Sigmoid colon (tissue), 7 donors: ENCODE results near the gene MEAF6. TPM values are rescaled to one million over a fixed set of nuclear protein-coding genes. Genes with fewer than 3 reads are reported as not detected.

ENCODE experiments used
- DNase-seq: peaks from one replicate; pipeline ENCODE4 v3.0.0-alpha.2; 2019
- H3K27ac ChIP-seq, 4 donors: fragments of 200-600 bp; sonication (generic); one replicate each; pipeline ENCODE4 v1.5.1; 2016 to 2019; ENCODE audit warnings: mild to moderate bottlenecking in 1 of 4
- H3K27me3 ChIP-seq, 3 donors: fragments of 200-600 bp; sonication (generic); one replicate each; pipeline ENCODE4 v1.5.1; 2019; ENCODE audit warnings: mild to moderate bottlenecking in 1 of 3
- H3K36me3 ChIP-seq, 4 donors: fragments of 200-600 bp; sonication (generic); one replicate each; pipeline ENCODE4 v1.5.1; 2016 to 2019
- H3K4me1 ChIP-seq, 4 donors: fragments of 200-600 bp; sonication (generic); one replicate each; pipeline ENCODE4 v1.5.1; 2017 to 2019
- H3K4me3 ChIP-seq, 4 donors: fragments of 200-600 bp; sonication (generic); one replicate each; pipeline ENCODE4 v1.5.1; 2017 to 2019; ENCODE audit warnings: mild to moderate bottlenecking in 2 of 4, moderate library complexity in 1 of 4
- H3K9me3 ChIP-seq, 4 donors: fragments of 200-600 bp in 3 of 4; sonication (generic) in 3 of 4; one replicate each; pipeline versions ENCODE4 v1.5.1 to v1.6.1; 2013 to 2019
- EP300 ChIP-seq, 4 donors: sonication (generic); formaldehyde crosslinking; IDR thresholded peaks; one replicate each; pipeline ENCODE4 v1.6.1; 2017; ENCODE audit warnings: antibody characterized with exemption in 4 of 4
- POLR2A ChIP-seq, 2 donors: fragments of 450-650 bp; IDR thresholded peaks; one replicate each; pipeline ENCODE4 v1.6.1; 2016; ENCODE audit warnings: antibody characterized with exemption in 2 of 2, mild to moderate bottlenecking in 2 of 2, moderate library complexity in 2 of 2
- POLR2AphosphoS5 ChIP-seq, 4 donors: sonication (generic); formaldehyde crosslinking; IDR thresholded peaks; one replicate each; pipeline ENCODE4 v1.6.1; 2017; ENCODE audit warnings: antibody characterized with exemption in 4 of 4
- WGBS, 2 donors: extraction: QIAGEN DNeasy Blood & Tissue Kit; methylation state at CpG; one replicate each; pipeline ENCODE4 v1.1.7; 2013; 5-methylcytosine and 5-hydroxymethylcytosine counted together
- intact Hi-C: fragments of 100-400 bp; cut with DNase I; formaldehyde crosslinking; loops from one replicate; pipeline ENCODE4 v1.15.1; 2023
- polyA plus RNA-seq, 3 donors: library from polyadenylated mRNA; stranded (reverse); fragments of 200-250 nt; gene quantifications; one replicate each; pipeline ENCODE4 v1.2.3, GENCODE V29; 2013
- total RNA-seq, 4 donors: library from RNA; depleted of rRNA; stranded (reverse); fragments of >200 nt; gene quantifications; one replicate each; pipeline ENCODE4 v1.1.0, GENCODE V29; 2016
- TF ChIP-seq, protein P1 (sequence below), 4 experiments: fragments of 450-650 bp in 3 of 4; fragments of 200-600 bp in 1 of 4; IDR thresholded peaks; one replicate each; pipeline ENCODE4 v1.5.1; 2016 to 2019; ENCODE audit warnings: antibody characterized with exemption in 4 of 4, mild to moderate bottlenecking in 3 of 4, moderate library complexity in 2 of 4
- donor health status: healthy with polysubstance abuse.
- donor health status: Bipolar disorder and iron deficiency.
- donor health status: healthy.

Gene MEAF6
- total and polyA plus RNA-seq, 7 donors = 43.0 to 84.5 (median 64.0) TPM

DNA sequence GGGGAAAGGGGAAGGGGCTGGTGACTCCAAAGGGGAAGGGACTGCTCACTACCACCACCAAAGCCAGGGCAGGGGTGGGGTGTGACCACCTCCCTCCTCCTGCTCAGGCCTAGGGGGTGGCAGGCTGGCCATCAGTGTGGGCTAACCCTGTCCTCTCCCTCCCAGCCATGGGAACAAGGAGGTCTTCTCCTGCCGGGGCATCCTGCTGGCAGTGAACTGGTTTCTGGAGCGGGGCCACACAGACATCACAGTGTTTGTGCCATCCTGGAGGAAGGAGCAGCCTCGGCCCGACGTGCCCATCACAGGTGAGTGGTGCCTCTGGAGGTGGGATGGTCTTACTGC is 34.5 kb downstream of the MEAF6 start:
- H3K27ac ChIP-seq = peak overlapping the region; percentile 94 to 99 (median 96)
- H3K4me3 ChIP-seq = peak overlapping the region in 3 of 4 donors; percentile 35 to 46 (median 39)
- 39 to 67% methylated on average over 5 of the region's 5 CpGs for WGBS, 2 donors
- no peak for DNase-seq
- no peaks in the 10 kb centered on the region for H3K9me3 ChIP-seq
- peaks cover 0 to 60% (median 58%) of the 10 kb centered on the region in 4 donors for H3K4me1 ChIP-seq
- peaks cover 17 to 51% (median 44%) of the 10 kb centered on the region in 4 donors for H3K36me3 ChIP-seq
- no peak for TF ChIP-seq EP300 (IDR thresholded peaks at IDR 0.05)
- no peak for TF ChIP-seq POLR2A (IDR thresholded peaks at IDR 0.05)
- TF ChIP-seq POLR2AphosphoS5 (IDR thresholded peaks at IDR 0.05) = no peak
- TF ChIP-seq, protein P1, sequence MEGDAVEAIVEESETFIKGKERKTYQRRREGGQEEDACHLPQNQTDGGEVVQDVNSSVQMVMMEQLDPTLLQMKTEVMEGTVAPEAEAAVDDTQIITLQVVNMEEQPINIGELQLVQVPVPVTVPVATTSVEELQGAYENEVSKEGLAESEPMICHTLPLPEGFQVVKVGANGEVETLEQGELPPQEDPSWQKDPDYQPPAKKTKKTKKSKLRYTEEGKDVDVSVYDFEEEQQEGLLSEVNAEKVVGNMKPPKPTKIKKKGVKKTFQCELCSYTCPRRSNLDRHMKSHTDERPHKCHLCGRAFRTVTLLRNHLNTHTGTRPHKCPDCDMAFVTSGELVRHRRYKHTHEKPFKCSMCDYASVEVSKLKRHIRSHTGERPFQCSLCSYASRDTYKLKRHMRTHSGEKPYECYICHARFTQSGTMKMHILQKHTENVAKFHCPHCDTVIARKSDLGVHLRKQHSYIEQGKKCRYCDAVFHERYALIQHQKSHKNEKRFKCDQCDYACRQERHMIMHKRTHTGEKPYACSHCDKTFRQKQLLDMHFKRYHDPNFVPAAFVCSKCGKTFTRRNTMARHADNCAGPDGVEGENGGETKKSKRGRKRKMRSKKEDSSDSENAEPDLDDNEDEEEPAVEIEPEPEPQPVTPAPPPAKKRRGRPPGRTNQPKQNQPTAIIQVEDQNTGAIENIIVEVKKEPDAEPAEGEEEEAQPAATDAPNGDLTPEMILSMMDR (IDR thresholded peaks at IDR 0.05) = no peak
- no peaks in the 10 kb centered on the region for H3K27me3 ChIP-seq
- intact Hi-C loops = no loop called here

DNA sequence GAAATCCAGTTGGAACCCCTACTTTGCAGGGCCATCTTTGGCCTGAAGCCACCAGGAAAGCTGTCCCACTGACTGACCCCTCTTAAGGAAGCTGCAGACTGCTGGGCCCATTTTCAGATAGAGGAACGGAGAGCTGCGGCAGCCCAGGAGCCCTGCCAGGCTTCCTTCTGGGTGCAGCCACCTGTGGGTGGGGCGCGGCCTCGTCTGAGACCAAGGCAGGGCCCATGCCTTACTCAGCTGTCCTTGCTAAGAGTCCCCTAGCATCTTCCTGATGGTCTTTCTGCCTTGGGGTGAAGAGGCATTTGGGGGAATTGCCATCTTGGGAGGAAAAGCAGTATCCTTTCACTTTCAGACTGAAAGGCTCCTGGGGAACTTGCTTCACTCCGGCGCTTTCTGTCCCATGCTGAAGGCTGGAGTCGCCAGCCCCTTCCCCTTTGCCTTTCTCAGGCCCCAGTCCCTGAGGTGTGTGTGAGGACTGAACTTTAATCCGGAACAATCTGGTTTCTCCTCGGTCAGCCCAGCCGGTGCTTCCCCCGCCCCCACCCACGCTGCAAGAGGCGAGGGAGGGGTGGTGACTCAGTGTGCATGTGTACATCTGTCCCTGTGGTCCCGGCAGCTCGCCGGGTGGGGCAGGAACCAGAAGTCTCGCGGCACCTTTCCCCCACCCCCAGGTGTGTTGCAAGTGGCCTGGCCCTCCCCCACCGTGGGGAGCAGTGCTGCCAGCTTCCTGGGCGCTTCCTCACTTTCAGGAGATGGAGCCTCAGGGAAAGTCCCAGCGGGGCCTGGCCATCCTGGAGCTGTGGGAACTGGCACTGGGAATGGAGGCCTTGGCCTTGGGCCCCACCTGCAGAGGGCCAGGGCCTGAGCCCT is 35.1 kb downstream of the MEAF6 start:
- H3K36me3 ChIP-seq = peaks cover 17 to 51% (median 44%) of the 10 kb centered on the region in 4 donors
- no peaks in the 10 kb centered on the region for H3K27me3 ChIP-seq
- whole genome bisulfite sequencing, 2 donors = 1 to 8% methylated on average over 22 of the region's 22 CpGs
- no peaks in the 10 kb centered on the region for H3K9me3 ChIP-seq
- DNase-seq = peak; percentile 93
- intact Hi-C loops = loop anchor here (10.0 kb wide), 1 partner anchor 525 kb away; the partner anchor contains the start of gene FHL3
- TF ChIP-seq EP300 (IDR thresholded peaks at IDR 0.05) (peak in 2 of 4 donors; percentile 38 to 89), POLR2AphosphoS5 (IDR thresholded peaks at IDR 0.05) (peak; percentile 40 to 93 (median 54)), POLR2A (IDR thresholded peaks at IDR 0.05) (no peak)
- TF ChIP-seq, protein P1 (IDR thresholded peaks at IDR 0.05) = no peak
- peak overlapping the region; percentile 5 to 46 (median 37) for H3K4me3 ChIP-seq
- H3K27ac ChIP-seq = peak overlapping the region; percentile 94 to 99 (median 96)
- H3K4me1 ChIP-seq = peaks cover 0 to 58% (median 57%) of the 10 kb centered on the region in 4 donors

DNA sequence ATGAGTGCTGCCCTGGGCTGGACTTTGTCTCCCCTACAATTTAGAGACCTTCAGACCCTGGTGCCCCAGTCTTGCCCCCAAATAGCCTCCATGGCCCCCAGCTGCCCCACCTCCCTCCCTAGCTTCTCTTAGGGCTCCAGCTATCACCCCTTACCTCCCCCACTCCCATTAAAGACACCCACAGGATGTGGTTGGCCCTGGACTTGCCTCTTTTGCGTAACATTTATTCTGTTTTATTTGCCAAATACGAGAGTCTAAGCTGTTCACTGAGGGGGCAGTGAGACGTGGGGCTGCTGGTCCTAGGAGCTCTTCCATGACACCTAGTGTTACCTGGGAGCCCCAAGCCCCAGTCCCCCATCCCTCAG is 35.7 kb downstream of the MEAF6 start:
- intact Hi-C loops = loop anchor here (10.0 kb wide), 1 partner anchor 526 kb away; the partner anchor contains the start of gene FHL3
- TF ChIP-seq, protein P1 (IDR thresholded peaks at IDR 0.05) = no peak
- TF ChIP-seq POLR2AphosphoS5 (IDR thresholded peaks at IDR 0.05) (no peak), POLR2A (IDR thresholded peaks at IDR 0.05) (no peak), EP300 (IDR thresholded peaks at IDR 0.05) (no peak)
- Histone ChIP-seq H3K36me3 (peaks cover 17 to 45% (median 38%) of the 10 kb centered on the region in 4 donors), H3K9me3 (no peaks in the 10 kb centered on the region), H3K27me3 (no peaks in the 10 kb centered on the region), H3K4me3 (peak overlapping the region in 3 of 4 donors; percentile 35 to 46 (median 39)), H3K4me1 (peaks cover 0 to 61% (median 60%) of the 10 kb centered on the region in 4 donors), H3K27ac (peak overlapping the region; percentile 94 to 99 (median 96))
- 8 to 19% methylated on average over 3 of the region's 3 CpGs for WGBS, 2 donors
- DNase-seq = no peak

- Histone ChIP-seq H3K4me1 (peaks cover 0 to 65% (median 64%) of the 10 kb centered on the region in 4 donors), H3K27ac (peak overlapping the region; percentile 94 to 99 (median 96)), H3K27me3 (no peaks in the 10 kb centered on the region), H3K9me3 (no peaks in the 10 kb centered on the region), H3K36me3 (peaks cover 14 to 41% (median 34%) of the 10 kb centered on the region in 4 donors), H3K4me3 (peak overlapping the region in 2 of 4 donors; percentile 35 to 77)
- DNase-seq = no peak
- TF ChIP-seq POLR2AphosphoS5 (IDR thresholded peaks at IDR 0.05) (no peak), EP300 (IDR thresholded peaks at IDR 0.05) (no peak), POLR2A (IDR thresholded peaks at IDR 0.05) (no peak)
- TF ChIP-seq, protein P1 (IDR thresholded peaks at IDR 0.05) = no peak
- WGBS, 2 donors = 57 to 66% methylated on average over 8 of the region's 8 CpGs
- intact Hi-C loops = loop anchor here (10.0 kb wide), 1 partner anchor 526 kb away; the partner anchor contains the start of gene FHL3
These were observed 36.1 kb downstream of the MEAF6 start for GRCh38 chr1:37478451-37478881.
